NCI-H2227 (cell line): ENCODE data around the gene MANBA.

ENCODE experiments used
- DNase-seq: peaks from one replicate; lab custom pipeline; 2025; ENCODE audit not compliant: unreplicated experiment; lab: John Stamatoyannopoulos, UW

The MANBA gene

GRCh38 chr4:102683881-102684609 lies 76.7 kb downstream of the MANBA start:
- no peak for DNase-seq

GRCh38 chr4:102678695-102679335 lies 82.0 kb downstream of the MANBA start:
- peak; percentile 31 for DNase-seq

- peak; percentile 33 for DNase-seq
Observed at GRCh38 chr4:102678107-102678506, 82.7 kb downstream of the MANBA start.

- no peak for DNase-seq
Observed at GRCh38 chr4:102675141-102675540, 85.6 kb downstream of the MANBA start.

GRCh38 chr4:102667001-102667400 lies 93.8 kb downstream of the MANBA start:
- DNase-seq = no peak

GRCh38 chr4:102665527-102665926 lies 95.2 kb downstream of the MANBA start:
- DNase-seq = no peak

GRCh38 chr4:102663073-102663472 lies 97.7 kb downstream of the MANBA start:
- DNase-seq = no peak

- no peak for DNase-seq
Observed at GRCh38 chr4:102657206-102657605, 103.6 kb downstream of the MANBA start.

- no peak for DNase-seq
Observed at GRCh38 chr4:102647117-102647516, 113.7 kb downstream of the MANBA start.

- no peak for DNase-seq
Observed at GRCh38 chr4:102642631-102643298, 118.0 kb downstream of the MANBA start.

GRCh38 chr4:102641793-102642192 lies 119.0 kb downstream of the MANBA start:
- DNase-seq = no peak

GRCh38 chr4:102640669-102641068 lies 120.1 kb downstream of the MANBA start:
- DNase-seq = no peak

- DNase-seq = no peak
Observed at GRCh38 chr4:102639598-102639997, 121.2 kb downstream of the MANBA start.

GRCh38 chr4:102638621-102639020 lies 122.1 kb downstream of the MANBA start:
- DNase-seq = no peak

- no peak for DNase-seq
Observed at GRCh38 chr4:102637391-102637790, 123.4 kb downstream of the MANBA start.

- DNase-seq = no peak
Observed at GRCh38 chr4:102633100-102633499, 127.7 kb downstream of the MANBA start.

- no peak for DNase-seq
Observed at GRCh38 chr4:102632241-102633065, 128.3 kb downstream of the MANBA start.

- no peak for DNase-seq
Observed at GRCh38 chr4:102631616-102632015, 129.2 kb downstream of the MANBA start.

- no peak for DNase-seq
Observed at GRCh38 chr4:102629673-102630072, 131.1 kb downstream of the MANBA start.

- no peak for DNase-seq
Observed at GRCh38 chr4:102627831-102628523, 132.8 kb downstream of the MANBA start.
